GM23338 (cell line): ENCODE results near the gene EIF2B1.

Experiments used
- CREB1 ChIP-seq: fragments of 250-450 bp; sonication (Bioruptor Pico); IDR thresholded peaks from 2 replicates; pipeline ENCODE4 v1.5.0; 2020; ENCODE audit warnings: low read depth, mild to moderate bottlenecking, moderate library complexity
- CTCF ChIP-seq, 2 experiments: fragments of 200-600 bp in 1 of 2; sonication (generic) in 1 of 2; conservative IDR thresholded peaks; 2 replicates each; pipeline versions ENCODE4 v1.5.1 to v1.6.1; 2016 to 2017; ENCODE audit warnings: antibody characterized with exemption in 2 of 2, low read depth in 2 of 2, mild to moderate bottlenecking in 2 of 2, moderate library complexity in 1 of 2
- EZH2 ChIP-seq: fragments of 200-600 bp; sonication (generic); IDR thresholded peaks from one replicate; pipeline ENCODE4 v1.8.0; 2017; ENCODE audit warnings: antibody characterized with exemption, mild to moderate bottlenecking, low read depth; ENCODE audit not compliant: unreplicated experiment
- EZH2phosphoT487 ChIP-seq: fragments of 200-600 bp; sonication (generic); IDR thresholded peaks from one replicate; pipeline ENCODE4 v1.8.1; 2018; ENCODE audit warnings: antibody characterized with exemption; ENCODE audit not compliant: unreplicated experiment
- JUNB ChIP-seq: IDR thresholded peaks from one replicate; pipeline ENCODE4 v1.6.1; 2016; ENCODE audit warnings: antibody characterized with exemption; ENCODE audit not compliant: unreplicated experiment
- NANOG ChIP-seq: IDR thresholded peaks from 2 replicates; pipeline ENCODE4 v1.6.1; 2016; ENCODE audit warnings: antibody characterized with exemption, borderline replicate concordance
- POLR2AphosphoS5 ChIP-seq: IDR thresholded peaks from 2 replicates; pipeline ENCODE4 v1.6.1; 2016; ENCODE audit warnings: antibody characterized with exemption, low read depth
- REST ChIP-seq: IDR thresholded peaks from one replicate; pipeline ENCODE4 v1.6.1; 2018; ENCODE audit warnings: antibody characterized with exemption; ENCODE audit not compliant: unreplicated experiment
- ZNF331 ChIP-seq: fragments of 250-450 bp; sonication (Bioruptor Pico); IDR thresholded peaks from 2 replicates; pipeline ENCODE4 v1.5.0; 2020; ENCODE audit warnings: low read depth, mild to moderate bottlenecking, moderate library complexity
- TF ChIP-seq, protein P1 (sequence below): IDR thresholded peaks from 2 replicates; pipeline ENCODE4 v1.6.1; 2016; ENCODE audit warnings: antibody characterized with exemption

- TF ChIP-seq CTCF (conservative IDR thresholded peaks at IDR 0.05; ENCODE audit: low read depth in 2 of 2) (no peak), REST (no peak), POLR2AphosphoS5 (no peak), EZH2 (no peak), CREB1 (no peak), EZH2phosphoT487 (no peak), ZNF331 (CRISPR knock-in tag) (no peak), JUNB (no peak), NANOG (no peak)
- TF ChIP-seq, protein P1, sequence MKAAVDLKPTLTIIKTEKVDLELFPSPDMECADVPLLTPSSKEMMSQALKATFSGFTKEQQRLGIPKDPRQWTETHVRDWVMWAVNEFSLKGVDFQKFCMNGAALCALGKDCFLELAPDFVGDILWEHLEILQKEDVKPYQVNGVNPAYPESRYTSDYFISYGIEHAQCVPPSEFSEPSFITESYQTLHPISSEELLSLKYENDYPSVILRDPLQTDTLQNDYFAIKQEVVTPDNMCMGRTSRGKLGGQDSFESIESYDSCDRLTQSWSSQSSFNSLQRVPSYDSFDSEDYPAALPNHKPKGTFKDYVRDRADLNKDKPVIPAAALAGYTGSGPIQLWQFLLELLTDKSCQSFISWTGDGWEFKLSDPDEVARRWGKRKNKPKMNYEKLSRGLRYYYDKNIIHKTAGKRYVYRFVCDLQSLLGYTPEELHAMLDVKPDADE: no peak
These were observed 33.8 kb downstream of the EIF2B1 start for GRCh38 chr12:123599721-123600120.
